Panc1 (cell line): ENCODE results near the gene MRPS27. TPM values are rescaled to one million over a fixed set of nuclear protein-coding genes. Genes with fewer than 3 reads are reported as not detected.

Source experiments
- ATAC-seq: fragments of 200-7000 bp; cut with Tn5 transposase; 2 replicates; pipeline ENCODE4 v1.9.1; 2020; ENCODE audit warnings: mild to moderate bottlenecking, moderate library complexity
- BruUV-seq: library from RNA; stranded (reverse); fragments of 400-500 nt; replicated peaks from 2 replicates; lab custom pipeline; 2021; lab: Mats Ljungman, UMichigan
- CTCF ChIA-PET: fragments of 300-600 bp; sonication (Branson Sonifier 250); formaldehyde crosslinking; loops from one replicate; lab custom pipeline; 2022; ENCODE audit warnings: antibody characterized with exemption; lab: Charles Lee
- POLR2A ChIA-PET: fragments of 300-600 bp; sonication (Branson Sonifier 250); formaldehyde crosslinking; loops from one replicate; lab custom pipeline; 2022; ENCODE audit warnings: antibody characterized with exemption; lab: Charles Lee
- DNase-seq: peaks from one replicate; pipeline ENCODE4 v3.0.0-alpha.2; 2010; ENCODE audit warnings: low read depth, low spot score
- H3K27ac ChIP-seq: 2 replicates; pipeline ENCODE4 v1.5.1; 2011; ENCODE audit warnings: mild to moderate bottlenecking, low read length, inconsistent platforms
- H3K27me3 ChIP-seq: fragments of 200-500 bp; sonication (Bioruptor generic); 2 replicates; pipeline ENCODE4 v1.6.0; 2014; ENCODE audit warnings: low read length, inconsistent platforms; ENCODE audit not compliant: control insufficient read depth, insufficient read depth
- H3K36me3 ChIP-seq: fragments of 200-500 bp; sonication (Bioruptor generic); 2 replicates; pipeline ENCODE4 v1.5.1; 2014; ENCODE audit warnings: inconsistent platforms, mild to moderate bottlenecking, low read length, moderate library complexity; ENCODE audit not compliant: control insufficient read depth, insufficient read depth
- H3K4me1 ChIP-seq: 2 replicates; pipeline ENCODE4 v1.5.1; 2011; ENCODE audit warnings: inconsistent platforms, mild to moderate bottlenecking, low read length, moderate library complexity; ENCODE audit not compliant: control insufficient read depth, insufficient read depth
- H3K4me3 ChIP-seq, 2 experiments: 2 replicates each; pipeline ENCODE4 v1.5.1; 2011 to 2012; ENCODE audit warnings: low read depth in 2 of 2, low read length in 2 of 2, mild to moderate bottlenecking in 2 of 2, inconsistent platforms in 1 of 2, moderate library complexity in 1 of 2
- H3K9me3 ChIP-seq: fragments of 200-500 bp; sonication (Bioruptor generic); 2 replicates; pipeline ENCODE4 v1.5.1; 2014; ENCODE audit warnings: low read depth, mild to moderate bottlenecking, inconsistent platforms, low read length, moderate library complexity; ENCODE audit not compliant: control insufficient read depth, insufficient read depth
- CTCF ChIP-seq: fragments of 450-650 bp; IDR thresholded peaks from 2 replicates; pipeline ENCODE4 v1.5.1; 2017; ENCODE audit warnings: mild to moderate bottlenecking
- POLR2AphosphoS5 ChIP-seq: IDR thresholded peaks from 2 replicates; pipeline ENCODE4 v1.6.1; 2012; ENCODE audit warnings: mild to moderate bottlenecking, low read depth, low read length, moderate library complexity
- REST ChIP-seq, 2 experiments: IDR thresholded peaks; 2 replicates each; pipeline ENCODE4 v1.6.1; 2011 to 2012; ENCODE audit warnings: low read depth in 2 of 2, control low read depth in 1 of 2, low read length in 1 of 2, mild to moderate bottlenecking in 1 of 2, moderate library complexity in 1 of 2; ENCODE audit not compliant: insufficient read depth in 1 of 2
- SIN3A ChIP-seq: IDR thresholded peaks from 2 replicates; pipeline ENCODE4 v1.6.1; 2012; ENCODE audit warnings: low read depth, mild to moderate bottlenecking, low read length, moderate library complexity, borderline replicate concordance; ENCODE audit not compliant: insufficient read depth
- TCF7L2 ChIP-seq: IDR thresholded peaks from 2 replicates; pipeline ENCODE4 v1.6.1; 2011; ENCODE audit warnings: mild to moderate bottlenecking, low read depth, low read length, inconsistent platforms
- in situ Hi-C: cut with HindIII; loops from 2 replicates; pipeline ENCODE4 v1.10.0; 2016; ENCODE audit warnings: low sequenced_read_pairs, low pct_unique_long_range_greater_than_20kb
- intact Hi-C: fragments of 100-400 bp; cut with micrococcal nuclease; formaldehyde crosslinking; loops from one replicate; pipeline ENCODE4 v1.10.0; 2022; ENCODE audit not compliant: unreplicated experiment
- total RNA-seq: library from RNA; stranded (reverse); gene quantifications from one replicate; pipeline ENCODE4 v1.2.1, GENCODE V29; 2021; ENCODE audit not compliant: unreplicated experiment

MRPS27 gene
- total RNA-seq, 1 experiment from 2014 or later = 67.2 TPM

- H3K9me3 ChIP-seq = no peaks in the 10 kb centered on the region
- DNase-seq (no peak), ATAC-seq (no peak)
- BruUV-seq = no TSS peak
- H3K4me3 ChIP-seq = no peak overlapping the region
- H3K27ac ChIP-seq = no peak overlapping the region
- intact Hi-C loops = no loop called here
- CTCF ChIA-PET = no interaction called here
- in situ Hi-C loops = no loop called here
- peaks cover 6% of the 10 kb centered on the region for H3K36me3 ChIP-seq
- H3K4me1 ChIP-seq = no peaks in the 10 kb centered on the region
- POLR2A ChIA-PET = no interaction called here
- no peaks in the 10 kb centered on the region for H3K27me3 ChIP-seq
- TF ChIP-seq SIN3A (no peak), REST (IDR thresholded peaks at IDR 0.05; ENCODE audit: insufficient read depth in 1 of 2, low read depth in 2 of 2, low read length in 1 of 2) (no peak), POLR2AphosphoS5 (no peak), CTCF (no peak), TCF7L2 (no peak)
Observed at GRCh38 chr5:72203251-72203845, 116.7 kb downstream of the MRPS27 start.

GRCh38 chr5:72202331-72202825 lies 117.7 kb downstream of the MRPS27 start:
- TF ChIP-seq CTCF (no peak), TCF7L2 (no peak), SIN3A (no peak), POLR2AphosphoS5 (no peak), REST (IDR thresholded peaks at IDR 0.05; ENCODE audit: insufficient read depth in 1 of 2, low read depth in 2 of 2, low read length in 1 of 2) (no peak)
- no TSS peak for BruUV-seq
- Histone ChIP-seq H3K9me3 (no peaks in the 10 kb centered on the region), H3K27ac (no peak overlapping the region), H3K36me3 (peaks cover 6% of the 10 kb centered on the region), H3K27me3 (no peaks in the 10 kb centered on the region), H3K4me1 (no peaks in the 10 kb centered on the region), H3K4me3 (no peak overlapping the region)
- no peak for DNase-seq
- ChIA-PET CTCF (no interaction called here), POLR2A (no interaction called here)
- in situ Hi-C loops = no loop called here
- ATAC-seq = no peak
- intact Hi-C loops = no loop called here
